GM12874 (cell line): Measurements from ENCODE around the gene SELENOK.

Source experiments
- CTCF ChIP-seq: IDR thresholded peaks from 2 replicates; pipeline ENCODE4 v1.5.1; 2011; ENCODE audit warnings: low read depth, mild to moderate bottlenecking, control low read depth, low read length, moderate library complexity; ENCODE audit not compliant: insufficient read depth

Gene SELENOK

GRCh38 chr3:53846134-53846850 is 45.4 kb downstream of the SELENOK start, which contains the start of the genes CHDH and IL17RB:
Gene CHDH, minus strand, starts transcription at chr3:53846419. Its CDS starts 22,411 bp downstream, at chr3:53824008.
Gene IL17RB, plus strand, starts transcription at chr3:53846568. Its CDS starts 21 bp downstream, at chr3:53846589.
- peak; percentile 11; the same call in 1 of the 2 replicates for TF ChIP-seq CTCF

GRCh38 chr3:53845881-53846133 is 45.9 kb downstream of the SELENOK start:
- no peak for TF ChIP-seq CTCF

GRCh38 chr3:53845103-53845880 is 46.4 kb downstream of the SELENOK start:
- peak; percentile 43 for TF ChIP-seq CTCF

- TF ChIP-seq CTCF = no peak
Observed at GRCh38 chr3:53844262-53845102, 47.2 kb downstream of the SELENOK start.

GRCh38 chr3:53843195-53844177 is 48.2 kb downstream of the SELENOK start:
- no peak for TF ChIP-seq CTCF

GRCh38 chr3:53842436-53843194 is 49.0 kb downstream of the SELENOK start:
- 0 out of 2 replicates have a peak, but pooled peaks have one; percentile 20 for TF ChIP-seq CTCF
